ENCODE results near the gene PCDHGC4.

- TF ChIP-seq CTCF (conservative IDR thresholded peaks at IDR 0.05), result no peak
- no peak for TF ChIP-seq ZFX (IDR thresholded peaks at IDR 0.05)
Observed at GRCh38 chr5:141510160-141510559, 25.3 kb downstream of the PCDHGC4 start.
